ENCODE results near the gene SDK2.

SDK2 gene

GRCh38 chr17:73536700-73537605 lies 107.3 kb downstream of the SDK2 start:
- no peak for TF ChIP-seq GATA3 (IDR thresholded peaks at IDR 0.05; ENCODE audit: low read depth, low read length)
- peak; percentile 87 for TF ChIP-seq GATA2 (IDR thresholded peaks at IDR 0.05; ENCODE audit: low read depth, low read length)

GRCh38 chr17:73535746-73536145 lies 108.5 kb downstream of the SDK2 start:
- TF ChIP-seq GATA2 (IDR thresholded peaks at IDR 0.05; ENCODE audit: low read depth, low read length): no peak
- no peak for TF ChIP-seq GATA3 (IDR thresholded peaks at IDR 0.05; ENCODE audit: low read depth, low read length)

- TF ChIP-seq GATA2 (IDR thresholded peaks at IDR 0.05; ENCODE audit: low read depth, low read length) (no peak), GATA3 (IDR thresholded peaks at IDR 0.05; ENCODE audit: low read depth, low read length) (no peak)
These were observed 109.9 kb downstream of the SDK2 start for GRCh38 chr17:73534209-73534909.

- TF ChIP-seq GATA2 (IDR thresholded peaks at IDR 0.05; ENCODE audit: low read depth, low read length): no peak
- TF ChIP-seq GATA3 (IDR thresholded peaks at IDR 0.05; ENCODE audit: low read depth, low read length): no peak
These were observed 110.5 kb downstream of the SDK2 start for GRCh38 chr17:73533781-73534180.

- TF ChIP-seq GATA3 (IDR thresholded peaks at IDR 0.05; ENCODE audit: low read depth, low read length) (no peak), GATA2 (IDR thresholded peaks at IDR 0.05; ENCODE audit: low read depth, low read length) (no peak)
These were observed 111.1 kb downstream of the SDK2 start for GRCh38 chr17:73533127-73533526.

GRCh38 chr17:73532421-73532901 lies 111.8 kb downstream of the SDK2 start:
- peak; percentile 70 for TF ChIP-seq GATA2 (IDR thresholded peaks at IDR 0.05; ENCODE audit: low read depth, low read length)
- TF ChIP-seq GATA3 (IDR thresholded peaks at IDR 0.05; ENCODE audit: low read depth, low read length): no peak

- TF ChIP-seq GATA2 (IDR thresholded peaks at IDR 0.05; ENCODE audit: low read depth, low read length): no peak; the same call in 1 of the 2 replicates
- no peak for TF ChIP-seq GATA3 (IDR thresholded peaks at IDR 0.05; ENCODE audit: low read depth, low read length)
These were observed 113.1 kb downstream of the SDK2 start for GRCh38 chr17:73531158-73531557.

- TF ChIP-seq GATA3 (IDR thresholded peaks at IDR 0.05; ENCODE audit: low read depth, low read length): no peak
- TF ChIP-seq GATA2 (IDR thresholded peaks at IDR 0.05; ENCODE audit: low read depth, low read length): no peak
These were observed 115.6 kb downstream of the SDK2 start for GRCh38 chr17:73528679-73529078.

- TF ChIP-seq GATA3 (IDR thresholded peaks at IDR 0.05; ENCODE audit: low read depth, low read length) (no peak), GATA2 (IDR thresholded peaks at IDR 0.05; ENCODE audit: low read depth, low read length) (no peak)
These were observed 117.3 kb downstream of the SDK2 start for GRCh38 chr17:73526952-73527351.

GRCh38 chr17:73524941-73525679 lies 119.1 kb downstream of the SDK2 start:
- TF ChIP-seq GATA2 (IDR thresholded peaks at IDR 0.05; ENCODE audit: low read depth, low read length) (no peak), GATA3 (IDR thresholded peaks at IDR 0.05; ENCODE audit: low read depth, low read length) (no peak)

GRCh38 chr17:73522696-73523095 lies 121.5 kb downstream of the SDK2 start:
- TF ChIP-seq GATA3 (IDR thresholded peaks at IDR 0.05; ENCODE audit: low read depth, low read length) (no peak), GATA2 (IDR thresholded peaks at IDR 0.05; ENCODE audit: low read depth, low read length) (no peak)

GRCh38 chr17:73522107-73522506 lies 122.1 kb downstream of the SDK2 start:
- TF ChIP-seq GATA3 (IDR thresholded peaks at IDR 0.05; ENCODE audit: low read depth, low read length): no peak
- no peak for TF ChIP-seq GATA2 (IDR thresholded peaks at IDR 0.05; ENCODE audit: low read depth, low read length)

GRCh38 chr17:73521376-73521775 lies 122.9 kb downstream of the SDK2 start:
- no peak for TF ChIP-seq GATA2 (IDR thresholded peaks at IDR 0.05; ENCODE audit: low read depth, low read length)

GRCh38 chr17:73520369-73520761 lies 123.9 kb downstream of the SDK2 start:
- no peak for TF ChIP-seq GATA3 (IDR thresholded peaks at IDR 0.05; ENCODE audit: low read depth, low read length)
- no peak for TF ChIP-seq GATA2 (IDR thresholded peaks at IDR 0.05; ENCODE audit: low read depth, low read length)

Measured in SH-SY5Y (cell line).